ENCODE data around the gene GCK.

GCK gene

DNA sequence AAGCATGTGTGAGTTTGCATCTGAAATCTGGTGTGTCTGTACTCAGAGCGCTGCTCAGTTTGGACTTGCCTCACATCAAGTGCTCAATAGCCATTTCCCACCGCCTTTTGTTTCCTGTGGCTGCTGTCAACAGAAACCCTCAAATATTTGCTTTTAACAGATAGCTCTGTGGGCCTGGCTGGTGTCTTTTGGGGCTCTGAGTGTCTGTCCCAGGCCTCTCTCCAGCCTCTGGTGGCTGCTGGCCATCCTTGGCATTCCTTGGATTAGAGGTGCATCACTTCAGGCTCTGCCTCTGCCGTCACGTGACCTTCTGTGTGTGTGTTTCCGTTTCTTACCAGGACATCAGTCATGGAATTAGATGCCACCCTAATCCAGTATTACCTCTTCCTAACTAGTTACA lies 20.9 kb upstream of the GCK start (continued):
- TF ChIP-seq, protein P1, sequence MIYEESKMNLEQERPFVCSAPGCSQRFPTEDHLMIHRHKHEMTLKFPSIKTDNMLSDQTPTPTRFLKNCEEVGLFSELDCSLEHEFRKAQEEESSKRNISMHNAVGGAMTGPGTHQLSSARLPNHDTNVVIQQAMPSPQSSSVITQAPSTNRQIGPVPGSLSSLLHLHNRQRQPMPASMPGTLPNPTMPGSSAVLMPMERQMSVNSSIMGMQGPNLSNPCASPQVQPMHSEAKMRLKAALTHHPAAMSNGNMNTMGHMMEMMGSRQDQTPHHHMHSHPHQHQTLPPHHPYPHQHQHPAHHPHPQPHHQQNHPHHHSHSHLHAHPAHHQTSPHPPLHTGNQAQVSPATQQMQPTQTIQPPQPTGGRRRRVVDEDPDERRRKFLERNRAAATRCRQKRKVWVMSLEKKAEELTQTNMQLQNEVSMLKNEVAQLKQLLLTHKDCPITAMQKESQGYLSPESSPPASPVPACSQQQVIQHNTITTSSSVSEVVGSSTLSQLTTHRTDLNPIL (CRISPR knock-in tag; IDR thresholded peaks at IDR 0.05; ENCODE audit: low read depth), result no peak
- TF ChIP-seq ZNF70 (CRISPR knock-in tag; IDR thresholded peaks at IDR 0.05), result no peak

DNA sequence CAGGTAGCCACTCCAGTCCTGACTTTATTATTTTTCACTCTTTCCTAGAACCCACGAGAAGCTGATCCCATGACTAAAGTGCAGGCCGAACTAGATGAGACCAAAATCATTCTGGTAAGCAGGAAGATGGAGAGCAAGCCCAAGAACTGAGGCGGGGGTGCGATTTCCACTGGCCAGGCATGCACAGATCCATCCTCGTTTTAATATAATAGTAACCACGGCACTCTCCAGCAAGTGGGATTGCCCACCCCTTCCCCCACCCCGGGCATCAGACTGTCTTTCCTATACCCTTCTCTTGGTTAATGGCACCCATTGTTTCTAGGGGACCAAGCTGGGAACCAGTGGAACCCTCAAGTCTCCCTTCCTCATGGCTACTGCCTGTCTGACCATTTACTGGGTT lies 18.8 kb upstream of the GCK start:
- TF ChIP-seq, protein P2, sequence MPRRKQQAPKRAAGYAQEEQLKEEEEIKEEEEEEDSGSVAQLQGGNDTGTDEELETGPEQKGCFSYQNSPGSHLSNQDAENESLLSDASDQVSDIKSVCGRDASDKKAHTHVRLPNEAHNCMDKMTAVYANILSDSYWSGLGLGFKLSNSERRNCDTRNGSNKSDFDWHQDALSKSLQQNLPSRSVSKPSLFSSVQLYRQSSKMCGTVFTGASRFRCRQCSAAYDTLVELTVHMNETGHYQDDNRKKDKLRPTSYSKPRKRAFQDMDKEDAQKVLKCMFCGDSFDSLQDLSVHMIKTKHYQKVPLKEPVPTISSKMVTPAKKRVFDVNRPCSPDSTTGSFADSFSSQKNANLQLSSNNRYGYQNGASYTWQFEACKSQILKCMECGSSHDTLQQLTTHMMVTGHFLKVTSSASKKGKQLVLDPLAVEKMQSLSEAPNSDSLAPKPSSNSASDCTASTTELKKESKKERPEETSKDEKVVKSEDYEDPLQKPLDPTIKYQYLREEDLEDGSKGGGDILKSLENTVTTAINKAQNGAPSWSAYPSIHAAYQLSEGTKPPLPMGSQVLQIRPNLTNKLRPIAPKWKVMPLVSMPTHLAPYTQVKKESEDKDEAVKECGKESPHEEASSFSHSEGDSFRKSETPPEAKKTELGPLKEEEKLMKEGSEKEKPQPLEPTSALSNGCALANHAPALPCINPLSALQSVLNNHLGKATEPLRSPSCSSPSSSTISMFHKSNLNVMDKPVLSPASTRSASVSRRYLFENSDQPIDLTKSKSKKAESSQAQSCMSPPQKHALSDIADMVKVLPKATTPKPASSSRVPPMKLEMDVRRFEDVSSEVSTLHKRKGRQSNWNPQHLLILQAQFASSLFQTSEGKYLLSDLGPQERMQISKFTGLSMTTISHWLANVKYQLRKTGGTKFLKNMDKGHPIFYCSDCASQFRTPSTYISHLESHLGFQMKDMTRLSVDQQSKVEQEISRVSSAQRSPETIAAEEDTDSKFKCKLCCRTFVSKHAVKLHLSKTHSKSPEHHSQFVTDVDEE (CRISPR knock-in tag; IDR thresholded peaks at IDR 0.05), result no peak
- TF ChIP-seq, protein P3, sequence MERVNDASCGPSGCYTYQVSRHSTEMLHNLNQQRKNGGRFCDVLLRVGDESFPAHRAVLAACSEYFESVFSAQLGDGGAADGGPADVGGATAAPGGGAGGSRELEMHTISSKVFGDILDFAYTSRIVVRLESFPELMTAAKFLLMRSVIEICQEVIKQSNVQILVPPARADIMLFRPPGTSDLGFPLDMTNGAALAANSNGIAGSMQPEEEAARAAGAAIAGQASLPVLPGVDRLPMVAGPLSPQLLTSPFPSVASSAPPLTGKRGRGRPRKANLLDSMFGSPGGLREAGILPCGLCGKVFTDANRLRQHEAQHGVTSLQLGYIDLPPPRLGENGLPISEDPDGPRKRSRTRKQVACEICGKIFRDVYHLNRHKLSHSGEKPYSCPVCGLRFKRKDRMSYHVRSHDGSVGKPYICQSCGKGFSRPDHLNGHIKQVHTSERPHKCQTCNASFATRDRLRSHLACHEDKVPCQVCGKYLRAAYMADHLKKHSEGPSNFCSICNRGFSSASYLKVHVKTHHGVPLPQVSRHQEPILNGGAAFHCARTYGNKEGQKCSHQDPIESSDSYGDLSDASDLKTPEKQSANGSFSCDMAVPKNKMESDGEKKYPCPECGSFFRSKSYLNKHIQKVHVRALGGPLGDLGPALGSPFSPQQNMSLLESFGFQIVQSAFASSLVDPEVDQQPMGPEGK (CRISPR knock-in tag; IDR thresholded peaks at IDR 0.05; ENCODE audit: borderline replicate concordance), result no peak
- no peak for TF ChIP-seq TCF4 (CRISPR knock-in tag; IDR thresholded peaks at IDR 0.05; ENCODE audit: borderline replicate concordance)

DNA sequence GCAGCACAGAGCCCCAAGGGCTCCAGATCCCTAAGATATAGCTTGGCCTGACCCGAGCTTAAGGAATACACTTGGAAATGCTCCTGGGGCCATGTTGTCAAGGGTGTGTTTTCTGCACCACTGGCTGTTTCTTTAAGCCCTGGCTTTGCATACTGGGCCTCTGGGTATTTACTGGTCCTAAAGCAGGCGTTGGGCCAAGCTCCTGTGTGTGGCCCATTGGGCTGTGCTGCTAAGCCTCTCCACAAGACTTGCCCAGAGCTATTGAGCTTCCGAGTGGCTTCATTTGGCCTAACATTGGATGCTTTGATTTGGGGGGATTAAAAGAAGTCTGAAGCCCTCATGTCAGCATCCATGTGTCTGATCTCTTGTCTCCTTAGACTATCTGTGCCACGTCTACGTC lies 16.8 kb upstream of the GCK start:
- no peak for TF ChIP-seq ZFP30 (CRISPR knock-in tag; IDR thresholded peaks at IDR 0.05)
- no peak for TF ChIP-seq RARB (CRISPR knock-in tag; IDR thresholded peaks at IDR 0.05)
- TF ChIP-seq, protein P3 (CRISPR knock-in tag; IDR thresholded peaks at IDR 0.05; ENCODE audit: borderline replicate concordance), result no peak
- no peak for TF ChIP-seq ISL1 (CRISPR knock-in tag; IDR thresholded peaks at IDR 0.05)
- TF ChIP-seq SNAI2 (CRISPR knock-in tag; IDR thresholded peaks at IDR 0.05), result no peak
- TF ChIP-seq ZC3H10 (CRISPR knock-in tag; IDR thresholded peaks at IDR 0.05), result no peak
- no peak for TF ChIP-seq OSR1 (CRISPR knock-in tag; IDR thresholded peaks at IDR 0.05)
- no peak for TF ChIP-seq ZNF565 (CRISPR knock-in tag; conservative IDR thresholded peaks at IDR 0.05; ENCODE audit: low read depth)
- no peak for TF ChIP-seq TCF4 (CRISPR knock-in tag; IDR thresholded peaks at IDR 0.05; ENCODE audit: borderline replicate concordance)
- TF ChIP-seq GLIS3 (CRISPR knock-in tag; IDR thresholded peaks at IDR 0.05), result no peak
- TF ChIP-seq, protein P1 (CRISPR knock-in tag; IDR thresholded peaks at IDR 0.05; ENCODE audit: low read depth), result no peak
- TF ChIP-seq, protein P4, sequence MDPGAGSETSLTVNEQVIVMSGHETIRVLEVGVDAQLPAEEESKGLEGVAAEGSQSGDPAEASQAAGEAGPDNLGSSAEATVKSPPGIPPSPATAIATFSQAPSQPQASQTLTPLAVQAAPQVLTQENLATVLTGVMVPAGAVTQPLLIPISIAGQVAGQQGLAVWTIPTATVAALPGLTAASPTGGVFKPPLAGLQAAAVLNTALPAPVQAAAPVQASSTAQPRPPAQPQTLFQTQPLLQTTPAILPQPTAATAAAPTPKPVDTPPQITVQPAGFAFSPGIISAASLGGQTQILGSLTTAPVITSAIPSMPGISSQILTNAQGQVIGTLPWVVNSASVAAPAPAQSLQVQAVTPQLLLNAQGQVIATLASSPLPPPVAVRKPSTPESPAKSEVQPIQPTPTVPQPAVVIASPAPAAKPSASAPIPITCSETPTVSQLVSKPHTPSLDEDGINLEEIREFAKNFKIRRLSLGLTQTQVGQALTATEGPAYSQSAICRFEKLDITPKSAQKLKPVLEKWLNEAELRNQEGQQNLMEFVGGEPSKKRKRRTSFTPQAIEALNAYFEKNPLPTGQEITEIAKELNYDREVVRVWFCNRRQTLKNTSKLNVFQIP (CRISPR knock-in tag; IDR thresholded peaks at IDR 0.05; ENCODE audit: borderline replicate concordance, low read depth), result no peak
- no peak for TF ChIP-seq ZNF8 (CRISPR knock-in tag; IDR thresholded peaks at IDR 0.05)
- TF ChIP-seq, protein P5, sequence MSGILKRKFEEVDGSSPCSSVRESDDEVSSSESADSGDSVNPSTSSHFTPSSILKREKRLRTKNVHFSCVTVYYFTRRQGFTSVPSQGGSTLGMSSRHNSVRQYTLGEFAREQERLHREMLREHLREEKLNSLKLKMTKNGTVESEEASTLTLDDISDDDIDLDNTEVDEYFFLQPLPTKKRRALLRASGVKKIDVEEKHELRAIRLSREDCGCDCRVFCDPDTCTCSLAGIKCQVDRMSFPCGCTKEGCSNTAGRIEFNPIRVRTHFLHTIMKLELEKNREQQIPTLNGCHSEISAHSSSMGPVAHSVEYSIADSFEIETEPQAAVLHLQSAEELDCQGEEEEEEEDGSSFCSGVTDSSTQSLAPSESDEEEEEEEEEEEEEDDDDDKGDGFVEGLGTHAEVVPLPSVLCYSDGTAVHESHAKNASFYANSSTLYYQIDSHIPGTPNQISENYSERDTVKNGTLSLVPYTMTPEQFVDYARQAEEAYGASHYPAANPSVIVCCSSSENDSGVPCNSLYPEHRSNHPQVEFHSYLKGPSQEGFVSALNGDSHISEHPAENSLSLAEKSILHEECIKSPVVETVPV (CRISPR knock-in tag; IDR thresholded peaks at IDR 0.05), result no peak
- no peak for TF ChIP-seq TOX (CRISPR knock-in tag; IDR thresholded peaks at IDR 0.05; ENCODE audit: borderline replicate concordance)
- TF ChIP-seq PPARA (CRISPR knock-in tag; IDR thresholded peaks at IDR 0.05; ENCODE audit: borderline replicate concordance), result no peak
- TF ChIP-seq CSDC2 (CRISPR knock-in tag; IDR thresholded peaks at IDR 0.05), result no peak
- TF ChIP-seq BACH2 (CRISPR knock-in tag; IDR thresholded peaks at IDR 0.05; ENCODE audit: borderline replicate concordance), result no peak
- ATAC-seq, result no peak

More for the DNA sequence above, 18.8 kb upstream of the GCK start:
- ATAC-seq, result no peak
